Daoy (cell line): ENCODE results near the gene DYTN. TPM values are rescaled to one million over a fixed set of nuclear protein-coding genes. Genes with fewer than 3 reads are reported as not detected.
A peak's percentile ranks its signal among the peaks of the same experiment; 100 is the strongest.
"Not testable (repeated sequence)": the region's sequence is repeated elsewhere in the genome, so short reads cannot be mapped to it uniquely, and the experiment has no call there.

Experiments
- DNase-seq: peaks from one replicate; pipeline ENCODE4 v3.0.0-alpha.2; 2015; ENCODE audit warnings: low read depth
- total RNA-seq: library from RNA; depleted of rRNA; stranded (reverse); fragments of >200 nt; shearing (Covaris generic); gene quantifications from 2 replicates; pipeline ENCODE4 v1.2.3, GENCODE V29; 2014; rRNA removed

Gene DYTN, protein sequence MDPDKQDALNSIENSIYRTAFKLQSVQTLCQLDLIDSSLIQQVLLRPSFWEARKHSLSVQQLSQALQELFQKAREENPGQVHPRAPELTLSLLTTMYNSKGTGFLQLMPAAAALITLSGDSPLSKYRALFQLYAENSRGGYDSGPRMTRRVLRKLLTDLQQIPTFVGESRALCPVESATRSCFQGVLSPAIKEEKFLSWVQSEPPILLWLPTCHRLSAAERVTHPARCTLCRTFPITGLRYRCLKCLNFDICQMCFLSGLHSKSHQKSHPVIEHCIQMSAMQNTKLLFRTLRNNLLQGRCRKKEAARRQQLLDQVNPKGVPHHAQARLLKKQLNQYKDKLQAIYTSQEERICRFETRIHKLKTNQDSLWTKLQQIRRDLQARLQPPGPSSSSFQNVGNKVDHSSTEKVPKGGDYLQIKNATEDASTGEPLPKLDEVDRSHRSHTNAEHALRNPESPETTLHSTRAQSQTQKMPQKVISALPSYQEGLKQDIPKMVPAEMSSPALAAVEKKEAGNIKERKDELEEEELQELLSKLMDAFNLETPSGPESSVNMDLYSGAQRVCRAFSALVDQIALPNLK
- not detected in 2 replicates for total RNA-seq

- DNase-seq, result no peak
Observed at GRCh38 chr2:206718296-206718695, at the start of gene DYTN. DYTN (minus strand) TSS chr2:206718396; CDS start chr2:206718279, 117 bp downstream.

- no peak for DNase-seq
Observed at GRCh38 chr2:206766057-206766930, 48.1 kb upstream of the DYTN start.

DNA sequence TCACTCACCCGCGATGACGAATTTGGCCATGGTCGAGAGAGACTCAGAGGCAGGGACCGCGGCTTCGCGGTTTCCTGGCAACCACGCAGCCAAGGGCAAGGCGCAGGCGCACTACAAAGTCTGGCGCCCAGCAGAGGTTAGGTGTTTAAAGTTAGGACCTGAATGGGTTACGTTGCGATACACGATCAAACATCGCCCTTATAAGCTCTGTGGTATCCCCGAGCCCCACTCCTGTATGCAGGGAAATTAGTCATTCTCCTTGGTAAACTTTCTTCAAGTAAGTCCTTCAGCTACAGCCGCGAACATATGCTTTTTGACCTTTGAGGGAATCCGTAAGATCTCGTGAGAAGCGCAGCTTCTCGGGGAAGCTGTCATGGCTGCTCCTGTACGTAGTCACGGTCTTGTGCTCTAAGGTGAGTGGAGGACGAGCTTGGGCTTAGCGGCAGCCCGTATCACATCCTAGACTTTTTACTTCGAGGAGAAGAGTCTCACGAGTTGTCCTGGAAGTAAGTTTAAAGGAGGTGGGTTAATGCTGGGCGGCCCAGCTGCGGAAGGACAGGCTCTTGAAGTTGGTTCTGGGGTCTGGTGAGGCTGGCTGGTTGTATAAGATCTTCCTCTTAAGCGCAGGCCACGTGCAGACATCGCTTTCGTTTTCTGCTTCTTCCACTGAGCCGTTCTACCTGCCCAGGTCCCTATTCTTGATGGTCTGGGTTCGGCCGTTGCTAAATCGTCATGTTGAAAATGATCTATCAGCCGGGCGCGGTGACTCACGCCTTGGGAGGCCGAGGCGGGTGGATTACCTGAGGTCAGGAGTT is 47.3 kb upstream of the DYTN start, which contains the start of the genes FASTKD2 and MDH1B:
Gene FASTKD2, plus strand, starts transcription at position 365 of the 815 bp plus-strand sequence. CDS start 1,088 bp downstream, outside the sequence.
Gene MDH1B, minus strand, starts transcription at position 87 of the 815 bp plus-strand sequence. Its CDS starts 57 bp downstream, at position 30.
- peak; percentile 95 for DNase-seq

DNA sequence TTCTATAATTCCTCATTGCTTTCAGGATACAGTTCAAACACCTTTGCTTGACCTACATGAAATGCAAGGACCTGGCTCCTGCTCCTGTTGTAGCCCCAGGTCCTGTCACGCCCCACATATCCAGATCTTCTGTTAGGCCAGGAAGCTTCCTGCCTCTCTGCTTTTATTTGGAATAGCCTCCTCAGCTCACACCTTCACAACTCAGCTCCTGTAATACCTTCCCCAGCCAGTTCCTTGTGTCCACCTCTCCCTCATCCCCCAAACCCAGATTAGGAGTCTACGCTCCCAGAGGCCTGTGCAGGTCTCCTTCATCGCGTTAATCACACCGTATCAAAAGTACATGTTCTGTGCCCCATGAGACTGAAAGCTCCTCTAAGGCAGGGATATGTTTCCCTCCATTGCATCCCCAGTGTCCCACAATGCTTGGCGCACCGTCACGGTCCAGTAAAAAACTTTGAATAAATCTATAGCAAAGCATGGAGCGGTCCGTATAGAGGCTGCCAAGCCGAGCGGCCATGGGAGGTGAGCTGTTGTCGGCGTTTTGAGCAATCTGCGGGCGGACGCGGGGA is 46.6 kb upstream of the DYTN start:
- no peak for DNase-seq

DNA sequence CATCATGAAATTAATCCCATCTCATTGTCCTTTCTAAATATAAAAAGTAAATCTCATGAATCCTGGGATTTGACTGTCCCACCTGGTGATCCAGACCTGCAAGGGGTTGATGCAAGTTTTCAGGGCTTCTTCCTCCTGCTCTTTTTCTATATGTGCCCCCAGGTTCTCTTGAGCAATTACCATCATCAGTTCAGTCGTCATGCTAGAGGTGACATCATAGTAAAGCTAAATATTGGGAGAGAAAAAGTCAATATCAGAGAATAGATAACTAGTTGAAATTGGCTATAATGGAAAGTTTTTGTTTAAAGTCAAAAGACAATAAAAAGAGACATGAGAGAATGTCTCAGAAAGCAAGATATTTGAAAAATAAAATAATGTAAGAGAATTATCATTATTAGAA is 38.6 kb upstream of the DYTN start:
- no peak for DNase-seq

DNA sequence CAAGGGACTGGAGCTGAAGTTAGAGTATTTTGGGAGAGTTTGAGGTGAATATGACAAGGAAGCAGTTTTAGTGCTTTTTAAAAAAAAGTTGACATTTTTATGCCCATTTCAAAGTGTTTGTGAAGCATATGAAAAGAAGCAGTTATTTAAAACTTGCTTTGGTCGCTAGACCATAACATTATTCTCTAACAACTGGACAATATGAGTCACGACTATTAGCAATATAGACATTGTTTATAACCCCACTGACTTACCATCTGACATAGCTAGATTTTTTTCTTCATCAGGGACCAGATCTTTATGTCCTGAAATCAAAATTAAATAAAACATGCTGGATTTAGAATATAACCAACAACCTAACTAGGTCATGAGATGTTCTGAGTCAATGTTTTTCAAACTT is 22.6 kb upstream of the DYTN start:
- no peak for DNase-seq

DNA sequence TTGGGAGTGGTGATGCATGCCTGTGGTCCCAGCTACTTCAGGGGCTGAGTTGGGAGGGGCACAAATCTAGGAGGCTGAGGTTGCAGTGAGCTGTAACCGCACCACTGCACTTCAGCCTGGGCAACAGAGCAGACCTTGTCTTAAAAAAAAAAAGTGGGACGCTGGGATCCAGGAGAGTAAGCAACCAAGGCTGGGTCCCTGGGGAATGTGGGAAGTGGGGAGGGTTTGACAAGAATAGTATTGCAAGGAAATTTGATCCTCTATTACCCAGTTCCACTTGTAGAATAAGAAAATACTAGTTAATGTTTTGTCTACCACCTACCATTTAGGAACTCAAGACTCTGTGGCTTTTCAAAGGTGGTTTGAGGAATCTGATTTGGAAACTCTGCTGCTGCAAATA is 21.1 kb upstream of the DYTN start:
- peak; percentile 5 for DNase-seq

DNA sequence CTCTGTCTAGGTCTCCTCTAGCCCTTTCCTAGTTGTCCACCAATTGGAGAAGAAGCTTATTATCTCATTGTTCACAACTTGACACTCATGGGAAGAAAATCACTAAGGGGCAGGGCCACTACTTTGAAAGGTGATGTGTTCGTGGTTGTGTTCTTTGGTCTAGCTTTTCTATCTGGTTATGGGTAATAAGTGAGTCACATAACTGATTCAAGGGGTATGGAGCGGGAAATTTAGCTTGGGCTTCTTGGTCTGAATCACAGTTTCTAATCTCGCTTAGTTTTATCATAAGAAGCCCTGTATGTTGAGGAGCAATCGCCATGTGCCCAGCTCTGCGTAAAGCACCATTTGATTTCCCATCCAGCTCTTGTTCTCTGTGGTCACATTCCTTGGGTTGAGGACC is 18.7 kb upstream of the DYTN start:
- peak; percentile 4 for DNase-seq

- DNase-seq, result no peak
Observed at GRCh38 chr2:206733341-206733740, 15.1 kb upstream of the DYTN start.

GRCh38 chr2:206728277-206729199 is 10.3 kb upstream of the DYTN start:
- peak; percentile 49 for DNase-seq

GRCh38 chr2:206727287-206727686 is 9.1 kb upstream of the DYTN start:
- DNase-seq, result no peak

- no peak for DNase-seq
Observed at GRCh38 chr2:206723288-206723687, 5.1 kb upstream of the DYTN start.

DNA sequence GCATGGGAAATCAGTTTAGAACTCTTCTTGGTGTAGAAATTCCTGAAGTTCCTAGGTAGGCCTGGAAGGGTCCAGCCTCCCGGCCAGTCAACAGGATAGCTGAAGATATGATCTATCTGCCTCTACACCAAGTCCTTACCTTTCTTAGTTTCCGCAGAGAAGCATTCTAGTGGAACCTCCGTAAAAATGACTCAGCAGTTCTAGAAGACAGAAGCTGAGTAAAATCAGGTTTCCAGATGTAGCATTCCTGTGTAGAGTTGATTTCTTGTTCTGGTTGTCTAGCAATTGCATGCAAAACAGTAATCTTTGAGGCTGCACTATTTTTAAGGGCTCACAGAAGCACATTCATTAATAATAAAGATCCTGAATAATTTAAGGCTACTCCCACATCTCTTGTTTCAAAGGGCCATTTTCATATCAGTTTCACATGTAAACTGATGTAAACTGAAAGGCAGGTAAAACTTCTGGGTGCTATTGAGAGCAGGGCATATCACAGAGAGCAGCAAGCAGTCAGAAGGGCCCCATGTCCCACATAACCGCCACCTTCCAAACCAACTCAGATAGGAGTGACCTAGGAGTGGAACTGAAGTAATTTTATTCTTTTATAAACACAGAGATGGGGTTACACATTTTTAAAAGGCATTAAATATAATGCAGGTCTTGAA is 3.2 kb upstream of the DYTN start:
- no peak for DNase-seq

DNA sequence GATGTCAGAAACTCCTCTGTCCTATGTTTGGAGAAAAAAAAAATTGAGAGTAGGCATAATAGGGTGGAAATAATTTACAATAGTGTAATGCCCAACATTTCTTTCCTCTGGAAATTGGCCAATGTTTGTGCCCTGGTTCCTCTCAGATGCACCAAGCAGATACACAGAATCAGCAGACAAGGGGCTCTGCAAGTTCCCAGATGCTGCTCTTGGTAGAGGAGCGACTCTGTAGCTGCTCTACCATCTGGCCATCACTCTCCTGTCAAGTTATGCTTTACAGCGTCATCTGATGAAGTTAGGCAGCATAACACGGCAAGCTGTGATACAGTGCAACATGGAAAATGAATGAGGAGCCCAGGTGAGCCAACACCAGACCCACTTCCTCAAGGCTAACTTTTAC is 1.6 kb downstream of the DYTN start:
- no peak for DNase-seq

DNA sequence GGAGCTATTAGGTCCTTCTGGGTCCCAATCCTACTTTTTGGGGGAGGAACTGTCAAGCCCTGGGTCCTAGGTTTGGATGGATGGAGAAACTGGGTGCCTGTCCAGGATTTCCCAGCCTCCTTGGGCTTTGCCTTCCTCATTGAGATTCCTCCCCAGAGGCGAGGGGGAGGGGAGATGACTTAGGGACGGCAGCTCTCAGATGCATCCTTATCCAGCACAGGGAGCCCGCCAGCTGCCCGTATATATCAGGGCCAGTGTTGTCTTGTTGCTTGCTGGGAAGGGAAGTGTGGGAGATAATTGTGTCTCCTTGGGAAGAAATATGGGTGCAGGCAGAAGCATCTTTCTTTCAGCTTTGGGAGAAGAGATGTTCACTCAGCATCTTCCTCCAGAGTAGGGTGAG is 3.0 kb downstream of the DYTN start:
- DNase-seq, result not testable (repeated sequence)

DNA sequence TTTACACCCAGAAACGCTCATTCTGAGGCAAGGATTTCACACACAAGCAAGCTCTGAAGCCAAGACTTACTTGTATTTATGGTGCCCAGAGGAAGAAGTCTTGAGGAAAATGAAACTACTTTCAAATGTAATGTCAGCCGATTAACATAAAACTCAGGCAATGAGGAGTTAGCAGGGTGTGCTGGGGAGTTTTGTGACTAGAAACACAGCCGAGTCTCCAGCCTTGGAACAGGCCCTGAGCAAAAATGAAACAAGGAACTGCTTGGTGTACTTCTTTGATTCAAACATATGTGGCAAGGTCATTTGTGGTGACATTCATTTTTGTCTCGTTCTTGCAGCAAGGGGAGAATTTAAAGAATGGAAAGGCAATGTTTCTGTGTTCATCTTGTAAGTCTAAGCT is 4.5 kb downstream of the DYTN start:
- DNase-seq, result no peak

DNA sequence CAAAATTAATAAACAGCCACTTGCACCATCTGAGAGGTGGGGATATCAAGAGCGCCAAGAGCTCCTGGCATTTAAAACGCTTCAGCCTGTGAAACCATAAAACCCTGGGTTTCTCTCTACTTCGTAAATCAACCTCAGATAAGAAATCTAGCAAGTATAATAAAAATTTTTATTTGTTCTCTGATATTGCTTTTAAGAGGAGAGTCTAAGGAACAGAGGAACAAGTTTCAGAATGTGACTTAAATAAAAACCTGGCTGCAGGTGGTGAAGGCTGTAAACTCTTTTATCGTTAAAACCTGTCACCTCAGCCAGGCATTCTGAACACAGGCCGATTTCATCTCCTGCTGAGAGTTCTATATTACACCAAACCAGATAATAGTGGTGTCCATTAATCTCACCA is 9.9 kb downstream of the DYTN start:
- no peak for DNase-seq

- no peak for DNase-seq
Observed at GRCh38 chr2:206707164-206707701, 11.0 kb downstream of the DYTN start.
